Activated CD4-positive, alpha-beta T cell treated with anti-CD3 and anti-CD28 coated beads, Interleukin-2, amount 50 U/mL, for 24 hours (primary cell): ENCODE data around the gene SPDYE18.
"Not testable (repeated sequence)": the region's sequence is repeated elsewhere in the genome, so short reads cannot be mapped to it uniquely, and the experiment has no call there.

Experiments used
- DNase-seq, 2 donors: peaks; one replicate each; pipeline ENCODE4 v3.0.0-alpha.2; 2020; ENCODE audit warnings: low read depth in 1 of 2, low spot score in 1 of 2

The SPDYE18 gene

DNA sequence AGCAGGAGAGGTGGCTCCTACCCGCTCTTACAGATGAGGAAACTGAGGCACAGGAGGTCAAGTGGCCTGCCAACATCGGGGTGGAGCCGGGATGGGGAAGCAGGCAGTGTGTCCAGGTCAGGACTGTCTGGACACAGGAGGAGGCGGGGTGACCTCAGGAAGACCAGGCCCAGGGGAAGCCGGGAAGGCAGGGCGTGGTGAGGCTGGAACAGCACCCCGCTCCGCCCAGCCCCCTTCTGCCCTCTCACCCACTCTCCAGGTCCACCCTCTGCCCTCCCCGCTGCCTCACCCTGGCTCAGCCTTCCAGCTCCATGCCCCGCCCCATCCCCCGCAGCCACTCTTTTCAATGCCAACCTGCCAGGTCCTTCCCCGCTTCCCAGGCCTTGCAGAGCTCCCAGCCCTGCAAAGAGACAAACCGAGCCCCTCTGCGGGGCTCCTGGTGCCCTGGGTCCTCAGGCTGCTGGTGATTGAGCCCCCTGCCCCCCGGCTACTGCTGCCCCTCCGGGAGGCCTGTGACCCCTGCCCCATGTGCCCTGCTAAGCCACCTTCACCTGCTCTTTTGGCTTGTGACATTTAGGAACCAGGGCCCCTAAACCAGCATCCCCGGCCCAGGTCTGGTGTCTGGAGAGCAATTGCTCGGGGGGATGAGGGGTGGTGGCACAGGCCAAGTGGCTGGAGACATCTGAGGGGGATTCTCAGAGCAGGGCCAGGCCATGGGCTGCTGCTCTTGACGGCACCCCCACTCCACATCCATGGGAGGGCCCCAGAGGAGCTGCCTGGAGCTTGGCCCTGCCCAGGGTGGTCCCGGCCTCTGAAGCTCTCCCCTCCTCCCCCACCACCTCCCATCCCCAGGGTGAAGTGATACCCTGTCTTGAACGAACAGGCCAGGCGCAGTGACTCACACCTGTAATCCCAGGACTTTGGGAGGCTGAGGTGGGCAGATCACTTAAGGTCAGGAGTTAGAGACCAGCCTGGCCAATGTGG is 55.9 kb downstream of the SPDYE18 start:
- DNase-seq: not testable (repeated sequence)

- DNase-seq: not testable (repeated sequence)
These were observed 56.8 kb downstream of the SPDYE18 start for GRCh38 chr7:77005461-77006057.

DNA sequence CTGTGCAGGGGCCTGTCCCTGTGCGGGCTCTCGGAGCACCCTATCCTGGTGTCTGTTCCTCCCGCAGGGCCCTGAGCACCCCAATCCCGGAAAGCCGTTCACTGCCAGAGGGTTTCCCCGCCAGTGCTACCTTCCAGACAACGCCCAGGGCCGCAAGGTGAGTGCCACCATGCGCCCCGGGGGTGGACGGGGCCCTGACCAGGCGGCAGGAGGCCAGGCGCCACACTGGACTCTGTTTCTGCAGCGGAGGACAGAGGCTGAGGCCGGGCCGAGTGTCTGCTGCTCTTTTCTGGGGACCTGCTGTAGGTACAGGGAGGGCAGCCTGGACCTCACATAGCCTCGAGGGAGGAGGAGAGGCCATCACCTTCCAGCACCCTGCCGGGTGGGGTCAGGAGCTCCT is 58.2 kb downstream of the SPDYE18 start:
- not testable (repeated sequence) for DNase-seq

DNA sequence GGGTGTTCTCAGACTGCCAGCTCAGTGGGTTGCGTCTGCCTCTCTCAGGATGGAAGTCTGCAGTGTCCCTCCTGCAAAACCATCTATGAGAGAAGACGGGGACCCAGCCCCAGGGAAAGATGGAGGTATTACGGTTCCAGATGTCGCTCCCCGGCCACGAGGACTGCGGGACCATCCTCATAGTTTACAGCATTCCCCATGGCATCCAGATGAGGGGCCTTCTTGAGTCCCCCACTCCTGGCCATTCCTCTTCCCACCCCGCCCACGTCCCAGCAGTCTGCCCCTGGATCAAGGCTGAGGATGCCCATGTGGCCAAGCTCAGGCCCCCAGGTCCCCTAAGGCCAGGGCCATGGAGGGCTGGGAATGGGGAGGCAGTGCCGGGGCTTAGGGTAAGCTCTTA is 59.1 kb downstream of the SPDYE18 start:
- not testable (repeated sequence) for DNase-seq

- DNase-seq: not testable (repeated sequence)
These were observed 59.6 kb downstream of the SPDYE18 start for GRCh38 chr7:77002678-77003233.

GRCh38 chr7:77002104-77002503 is 60.3 kb downstream of the SPDYE18 start:
- DNase-seq: not testable (repeated sequence)
